Measurements from ENCODE around the gene AGBL1.

The AGBL1 gene

GRCh38 chr15:86885616-86886015, 805.9 kb downstream of the AGBL1 start:
- FAIRE-seq (no peak), DNase-seq (ENCODE audit: insufficient read length) (no peak)
- TF ChIP-seq POLR2A (IDR thresholded peaks at IDR 0.05; ENCODE audit: low read depth, low read length) (no peak), POLR2AphosphoS5 (IDR thresholded peaks at IDR 0.05; ENCODE audit: low read depth, low read length) (no peak), TAF1 (IDR thresholded peaks at IDR 0.05; ENCODE audit: borderline replicate concordance, low read depth, low read length) (no peak)

GRCh38 chr15:86892774-86893449, 813.2 kb downstream of the AGBL1 start:
- FAIRE-seq (no peak), DNase-seq (ENCODE audit: insufficient read length) (no peak)
- TF ChIP-seq POLR2A (IDR thresholded peaks at IDR 0.05; ENCODE audit: low read depth, low read length) (no peak), TAF1 (IDR thresholded peaks at IDR 0.05; ENCODE audit: borderline replicate concordance, low read depth, low read length) (no peak), POLR2AphosphoS5 (IDR thresholded peaks at IDR 0.05; ENCODE audit: low read depth, low read length) (no peak)

- TF ChIP-seq POLR2A (IDR thresholded peaks at IDR 0.05; ENCODE audit: low read depth, low read length): no peak
- no peak for TF ChIP-seq TAF1 (IDR thresholded peaks at IDR 0.05; ENCODE audit: borderline replicate concordance, low read depth, low read length)
- TF ChIP-seq POLR2AphosphoS5 (IDR thresholded peaks at IDR 0.05; ENCODE audit: low read depth, low read length): no peak
- FAIRE-seq (no peak), DNase-seq (ENCODE audit: insufficient read length) (no peak)
Observed at GRCh38 chr15:86894269-86894668, 814.6 kb downstream of the AGBL1 start.

- no peak for DNase-seq (ENCODE audit: insufficient read length)
- no peak for TF ChIP-seq POLR2AphosphoS5 (IDR thresholded peaks at IDR 0.05; ENCODE audit: low read depth, low read length)
- no peak for TF ChIP-seq TAF1 (IDR thresholded peaks at IDR 0.05; ENCODE audit: borderline replicate concordance, low read depth, low read length)
- TF ChIP-seq POLR2A (IDR thresholded peaks at IDR 0.05; ENCODE audit: low read depth, low read length): no peak
- FAIRE-seq: no peak
Observed at GRCh38 chr15:86903642-86904421, 824.2 kb downstream of the AGBL1 start.

- FAIRE-seq (no peak), DNase-seq (ENCODE audit: insufficient read length) (no peak)
- TF ChIP-seq POLR2A (IDR thresholded peaks at IDR 0.05; ENCODE audit: low read depth, low read length) (no peak), TAF1 (IDR thresholded peaks at IDR 0.05; ENCODE audit: borderline replicate concordance, low read depth, low read length) (no peak), POLR2AphosphoS5 (IDR thresholded peaks at IDR 0.05; ENCODE audit: low read depth, low read length) (no peak)
Observed at GRCh38 chr15:86905625-86906256, 826.1 kb downstream of the AGBL1 start.

- DNase-seq (ENCODE audit: insufficient read length) (no peak), FAIRE-seq (no peak)
- TF ChIP-seq POLR2AphosphoS5 (IDR thresholded peaks at IDR 0.05; ENCODE audit: low read depth, low read length) (no peak), TAF1 (IDR thresholded peaks at IDR 0.05; ENCODE audit: borderline replicate concordance, low read depth, low read length) (no peak), POLR2A (IDR thresholded peaks at IDR 0.05; ENCODE audit: low read depth, low read length) (no peak)
Observed at GRCh38 chr15:86906376-86906775, 826.7 kb downstream of the AGBL1 start.

- DNase-seq (ENCODE audit: insufficient read length) (no peak), FAIRE-seq (no peak)
- no peak for TF ChIP-seq TAF1 (IDR thresholded peaks at IDR 0.05; ENCODE audit: borderline replicate concordance, low read depth, low read length)
- TF ChIP-seq POLR2AphosphoS5 (IDR thresholded peaks at IDR 0.05; ENCODE audit: low read depth, low read length): no peak
- TF ChIP-seq POLR2A (IDR thresholded peaks at IDR 0.05; ENCODE audit: low read depth, low read length): no peak
Observed at GRCh38 chr15:86911022-86911421, 831.4 kb downstream of the AGBL1 start.

- DNase-seq (ENCODE audit: insufficient read length) (no peak), FAIRE-seq (no peak)
- TF ChIP-seq POLR2A (IDR thresholded peaks at IDR 0.05; ENCODE audit: low read depth, low read length) (no peak), POLR2AphosphoS5 (IDR thresholded peaks at IDR 0.05; ENCODE audit: low read depth, low read length) (no peak), TAF1 (IDR thresholded peaks at IDR 0.05; ENCODE audit: borderline replicate concordance, low read depth, low read length) (no peak)
Observed at GRCh38 chr15:86912661-86913060, 833.0 kb downstream of the AGBL1 start.

- no peak for DNase-seq (ENCODE audit: insufficient read length)
- FAIRE-seq: no peak
- TF ChIP-seq POLR2AphosphoS5 (IDR thresholded peaks at IDR 0.05; ENCODE audit: low read depth, low read length) (no peak), POLR2A (IDR thresholded peaks at IDR 0.05; ENCODE audit: low read depth, low read length) (no peak), TAF1 (IDR thresholded peaks at IDR 0.05; ENCODE audit: borderline replicate concordance, low read depth, low read length) (no peak)
Observed at GRCh38 chr15:86915811-86916331, 836.2 kb downstream of the AGBL1 start.

GRCh38 chr15:86916671-86917360, 837.1 kb downstream of the AGBL1 start:
- no peak for FAIRE-seq
- TF ChIP-seq POLR2AphosphoS5 (IDR thresholded peaks at IDR 0.05; ENCODE audit: low read depth, low read length): no peak
- TF ChIP-seq POLR2A (IDR thresholded peaks at IDR 0.05; ENCODE audit: low read depth, low read length): no peak
- no peak for TF ChIP-seq TAF1 (IDR thresholded peaks at IDR 0.05; ENCODE audit: borderline replicate concordance, low read depth, low read length)
- DNase-seq (ENCODE audit: insufficient read length): no peak

- FAIRE-seq: no peak
- no peak for DNase-seq (ENCODE audit: insufficient read length)
- TF ChIP-seq POLR2AphosphoS5 (IDR thresholded peaks at IDR 0.05; ENCODE audit: low read depth, low read length) (no peak), POLR2A (IDR thresholded peaks at IDR 0.05; ENCODE audit: low read depth, low read length) (no peak), TAF1 (IDR thresholded peaks at IDR 0.05; ENCODE audit: borderline replicate concordance, low read depth, low read length) (no peak)
Observed at GRCh38 chr15:86917361-86917671, 837.6 kb downstream of the AGBL1 start.

Data from GM12892 (cell line).